Omental fat pad (tissue), 4 donors: Measurements from ENCODE around the gene AKAP17A. TPM values are rescaled to one million over a fixed set of nuclear protein-coding genes. Genes with fewer than 3 reads are reported as not detected.

Source experiments
- ATAC-seq: fragments of 150-250 bp; one replicate; pipeline ENCODE4 v1.9.1; 2016; ENCODE audit warnings: mild to moderate bottlenecking, moderate library complexity; ENCODE audit not compliant: low FRiP score
- DNase-seq: peaks from one replicate; pipeline ENCODE4 v3.0.0-alpha.2; 2019; ENCODE audit warnings: low spot score
- CTCF ChIP-seq, 3 donors: fragments of 450-650 bp; IDR thresholded peaks; one replicate each; pipeline ENCODE4 v1.5.1; 2016 to 2017; ENCODE audit warnings: antibody characterized with exemption in 3 of 3, mild to moderate bottlenecking in 3 of 3, moderate library complexity in 2 of 3
- total RNA-seq, 4 donors: library from RNA; depleted of rRNA; stranded (reverse); fragments of >200 nt; gene quantifications; one replicate each; pipeline ENCODE4 v1.1.0, GENCODE V29; 2016

AKAP17A gene
- total RNA-seq, 4 donors from 2014 or later: 31.6 to 53.0 (median 46.9) TPM

- DNase-seq: no peak
- no peak for TF ChIP-seq CTCF (IDR thresholded peaks at IDR 0.05)
- ATAC-seq: no peak
Observed at GRCh38 chrX:1596676-1597344, 5.4 kb downstream of the AKAP17A start.

GRCh38 chrX:1597345-1598020, 6.1 kb downstream of the AKAP17A start:
- DNase-seq (no peak), ATAC-seq (no peak)
- no peak for TF ChIP-seq CTCF (IDR thresholded peaks at IDR 0.05)

GRCh38 chrX:1598021-1598875, 6.8 kb downstream of the AKAP17A start:
- DNase-seq (no peak), ATAC-seq (no peak)
- no peak for TF ChIP-seq CTCF (IDR thresholded peaks at IDR 0.05)

GRCh38 chrX:1598876-1599790, 7.7 kb downstream of the AKAP17A start:
- ATAC-seq: no peak
- no peak for TF ChIP-seq CTCF (IDR thresholded peaks at IDR 0.05)
- DNase-seq: no peak

GRCh38 chrX:1599791-1600405, 8.5 kb downstream of the AKAP17A start:
- no peak for ATAC-seq
- TF ChIP-seq CTCF (IDR thresholded peaks at IDR 0.05): no peak
- DNase-seq: no peak
